Stromal cell of bone marrow (primary cell): ENCODE data around the gene PAK4.
"Not testable (repeated sequence)": the region's sequence is repeated elsewhere in the genome, so short reads cannot be mapped to it uniquely, and the experiment has no call there.

ENCODE experiments used
- DNase-seq: peaks from one replicate; pipeline ENCODE4 v3.0.0-alpha.2; 2012; ENCODE audit warnings: low read depth

Gene PAK4

GRCh38 chr19:39125554-39126311 lies at the start of gene PAK4:
PAK4 (plus strand) TSS chr19:39125786; CDS start chr19:39169554, 43,768 bp downstream.
- peak; percentile 97 for DNase-seq

- no peak for DNase-seq
These were observed 48.3 kb upstream of the PAK4 start for GRCh38 chr19:39077323-39077722.

- DNase-seq, result peak; percentile 99
These were observed 47.0 kb upstream of the PAK4 start for GRCh38 chr19:39078436-39079200.

GRCh38 chr19:39080431-39080830 lies 45.2 kb upstream of the PAK4 start:
- no peak for DNase-seq

GRCh38 chr19:39082167-39082566 lies 43.4 kb upstream of the PAK4 start:
- DNase-seq, result no peak

- no peak for DNase-seq
These were observed 42.6 kb upstream of the PAK4 start for GRCh38 chr19:39082745-39083598.

DNA sequence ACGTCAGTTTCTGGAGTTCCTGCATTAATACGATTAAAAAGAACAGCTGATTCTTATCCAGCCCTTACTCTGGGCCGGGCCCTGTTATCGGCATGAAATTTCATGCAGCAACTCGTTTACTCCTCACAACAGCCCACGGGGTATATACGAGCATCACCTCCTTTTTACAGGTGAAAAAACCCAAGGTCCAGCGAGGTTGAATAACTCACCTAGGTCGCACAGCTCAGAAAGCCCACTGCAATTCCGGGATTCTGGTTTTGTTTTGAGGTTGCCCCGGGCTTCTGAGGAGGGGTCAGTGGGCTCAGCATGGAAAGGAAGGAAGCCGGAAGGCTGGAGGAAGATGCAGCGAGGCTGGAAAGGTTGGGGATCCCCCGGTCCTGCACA lies 42.0 kb upstream of the PAK4 start:
- DNase-seq, result no peak

- no peak for DNase-seq
These were observed 41.4 kb upstream of the PAK4 start, which contains the start of gene ACP7 for GRCh38 chr19:39083983-39084731. ACP7 (plus strand) TSS chr19:39084368; CDS start chr19:39085270, 902 bp downstream.

- DNase-seq, result no peak
These were observed 40.9 kb upstream of the PAK4 start for GRCh38 chr19:39084732-39085080.

GRCh38 chr19:39085392-39085791 lies 40.2 kb upstream of the PAK4 start:
- DNase-seq, result no peak

- DNase-seq, result no peak
These were observed 39.2 kb upstream of the PAK4 start for GRCh38 chr19:39086386-39086785.

DNA sequence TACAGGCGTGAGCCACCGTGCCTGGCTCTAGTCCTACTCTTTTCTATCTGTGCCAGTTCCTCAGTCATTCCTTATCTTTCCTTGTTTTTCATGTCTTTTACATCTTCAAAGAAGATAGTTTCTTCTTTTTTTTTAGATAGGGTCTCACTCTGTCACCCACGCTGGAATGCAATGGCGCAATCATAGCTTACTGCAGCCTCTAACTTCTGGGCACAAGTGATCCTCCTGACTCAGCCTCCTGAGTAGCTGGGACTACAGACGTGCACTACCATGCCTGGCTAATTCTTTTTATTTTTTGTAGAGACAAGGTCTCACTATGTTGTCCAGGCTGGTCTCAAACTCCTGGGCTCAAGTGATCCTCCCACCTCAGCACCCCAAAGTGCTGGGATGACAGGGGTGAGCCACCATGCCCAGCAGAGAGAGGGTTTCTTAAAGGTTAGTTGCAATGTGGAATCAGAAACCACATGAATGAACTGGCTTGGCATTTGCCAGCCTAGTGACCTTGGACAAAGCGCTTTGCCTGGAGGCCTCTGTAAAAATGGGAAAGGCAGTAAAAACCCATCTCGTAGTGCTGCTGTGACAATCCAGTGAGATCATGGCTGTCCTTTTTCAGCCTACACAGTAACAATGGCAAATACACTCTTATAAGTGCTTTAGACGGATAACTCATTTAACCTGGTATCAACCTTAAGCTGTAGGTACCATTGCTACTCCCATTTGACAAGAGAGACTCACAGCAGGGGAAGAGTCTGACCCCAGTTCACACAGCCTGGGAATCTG lies 37.5 kb upstream of the PAK4 start:
- no peak for DNase-seq

GRCh38 chr19:39090016-39090415 lies 35.6 kb upstream of the PAK4 start:
- not testable (repeated sequence) for DNase-seq

- DNase-seq, result no peak
These were observed 34.7 kb upstream of the PAK4 start for GRCh38 chr19:39090881-39091280.

DNA sequence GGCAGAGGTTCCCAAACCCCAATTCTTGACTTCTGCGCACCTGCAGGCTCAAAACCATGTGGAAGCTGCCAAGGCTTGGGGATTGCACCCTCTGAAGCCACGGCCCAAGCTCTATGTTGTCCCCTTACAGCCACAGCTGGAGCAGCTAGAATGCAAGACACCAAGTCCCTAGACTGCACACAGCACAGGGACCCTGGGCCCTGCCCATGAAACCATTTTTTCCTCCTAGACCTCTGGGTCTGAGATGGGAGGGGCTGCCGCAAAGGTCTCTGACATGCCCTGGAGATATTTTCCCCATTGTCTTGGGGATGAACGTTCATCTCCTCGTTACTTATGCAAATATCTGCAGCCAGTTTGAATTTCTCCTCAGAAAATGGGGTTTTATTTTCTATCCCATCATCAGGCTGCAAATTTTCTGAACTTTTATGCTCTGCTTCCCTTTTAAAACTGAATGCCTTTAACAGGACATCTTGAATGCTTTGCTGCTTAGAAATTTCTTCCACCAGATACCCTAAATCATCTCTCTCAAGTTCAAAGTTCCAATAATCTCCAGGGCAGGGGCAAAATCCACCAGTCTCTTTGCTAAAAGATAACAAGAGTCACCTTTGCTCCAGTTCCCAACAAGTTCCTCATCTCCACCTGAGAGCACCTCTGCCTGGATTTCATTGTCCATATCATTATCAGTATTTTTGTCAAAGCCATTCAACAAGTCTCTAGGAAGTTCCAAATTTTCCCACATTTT lies 29.6 kb upstream of the PAK4 start:
- DNase-seq, result not testable (repeated sequence)

DNA sequence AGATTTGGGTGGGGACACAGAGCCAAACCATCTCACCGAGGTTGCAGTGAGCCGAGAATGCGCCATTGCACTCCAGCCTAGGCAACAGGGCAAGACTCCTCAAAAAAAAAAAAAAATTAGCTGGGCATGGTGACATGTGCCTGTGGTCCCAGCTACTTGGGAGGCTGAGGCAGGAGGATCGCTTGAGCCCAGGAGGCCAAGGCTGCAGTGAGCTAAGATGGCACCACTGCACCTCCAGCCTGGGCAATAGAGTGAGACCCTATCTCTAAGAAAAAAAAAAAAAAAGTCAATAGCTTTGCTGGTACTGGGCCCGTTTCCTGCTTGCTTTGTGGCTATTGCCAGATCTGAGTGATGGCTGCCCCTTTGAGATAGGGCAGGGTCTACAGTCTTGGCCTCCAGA lies 28.3 kb upstream of the PAK4 start:
- DNase-seq, result no peak

GRCh38 chr19:39097721-39098120 lies 27.9 kb upstream of the PAK4 start:
- no peak for DNase-seq

GRCh38 chr19:39098365-39099269 lies 27.0 kb upstream of the PAK4 start:
- no peak for DNase-seq

GRCh38 chr19:39099341-39099740 lies 26.2 kb upstream of the PAK4 start:
- DNase-seq, result no peak
